ENCODE data around the gene OR5T3.
"Not testable (repeated sequence)": the region's sequence is repeated elsewhere in the genome, so short reads cannot be mapped to it uniquely, and the experiment has no call there.

OR5T3 gene

DNA sequence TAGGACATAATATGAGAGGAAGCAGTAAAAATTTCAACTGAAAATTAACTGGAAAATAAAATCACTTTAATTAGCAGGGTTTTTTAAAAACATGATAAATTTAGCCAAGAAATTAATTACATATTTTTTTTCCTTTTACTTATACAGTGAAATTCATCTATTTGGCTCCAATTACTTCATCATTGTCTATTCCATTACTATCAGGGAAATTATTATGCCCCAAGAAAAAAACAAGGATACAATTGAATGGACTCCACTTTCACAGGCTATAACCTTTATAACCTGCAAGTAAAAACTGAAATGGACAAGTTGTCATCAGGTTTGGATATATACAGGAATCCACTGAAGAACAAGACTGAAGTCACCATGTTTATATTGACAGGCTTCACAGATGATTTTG is at the start of gene OR5T3:
Gene OR5T3 (plus strand): TSS at position 301 of the 400 bp plus-strand sequence. CDS start 0 bp downstream, at position 301.
- TF ChIP-seq EZH2 (IDR thresholded peaks at IDR 0.05; ENCODE audit: borderline replicate concordance, low read length): no peak
- TF ChIP-seq, protein P1, sequence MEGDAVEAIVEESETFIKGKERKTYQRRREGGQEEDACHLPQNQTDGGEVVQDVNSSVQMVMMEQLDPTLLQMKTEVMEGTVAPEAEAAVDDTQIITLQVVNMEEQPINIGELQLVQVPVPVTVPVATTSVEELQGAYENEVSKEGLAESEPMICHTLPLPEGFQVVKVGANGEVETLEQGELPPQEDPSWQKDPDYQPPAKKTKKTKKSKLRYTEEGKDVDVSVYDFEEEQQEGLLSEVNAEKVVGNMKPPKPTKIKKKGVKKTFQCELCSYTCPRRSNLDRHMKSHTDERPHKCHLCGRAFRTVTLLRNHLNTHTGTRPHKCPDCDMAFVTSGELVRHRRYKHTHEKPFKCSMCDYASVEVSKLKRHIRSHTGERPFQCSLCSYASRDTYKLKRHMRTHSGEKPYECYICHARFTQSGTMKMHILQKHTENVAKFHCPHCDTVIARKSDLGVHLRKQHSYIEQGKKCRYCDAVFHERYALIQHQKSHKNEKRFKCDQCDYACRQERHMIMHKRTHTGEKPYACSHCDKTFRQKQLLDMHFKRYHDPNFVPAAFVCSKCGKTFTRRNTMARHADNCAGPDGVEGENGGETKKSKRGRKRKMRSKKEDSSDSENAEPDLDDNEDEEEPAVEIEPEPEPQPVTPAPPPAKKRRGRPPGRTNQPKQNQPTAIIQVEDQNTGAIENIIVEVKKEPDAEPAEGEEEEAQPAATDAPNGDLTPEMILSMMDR (IDR thresholded peaks at IDR 0.05; ENCODE audit: low read length): no peak
- H3K4me2 ChIP-seq (ENCODE audit: low read length): no peak within 1 kb of the TSS
- no peaks in the 10 kb centered on the region for H3K9me2 ChIP-seq (ENCODE audit: low read depth, low read length)
- no peak within 1 kb of the TSS for H3K9ac ChIP-seq (ENCODE audit: low read length)
- no peak within 1 kb of the TSS for H3K27ac ChIP-seq (ENCODE audit: low read depth, low read length, poor library complexity, severe bottlenecking)
- H4K20me1 ChIP-seq (ENCODE audit: insufficient read depth, low read length): no peaks in the 10 kb centered on the region
- H3K36me3 ChIP-seq (ENCODE audit: insufficient read depth, low read length): no peaks in the 10 kb centered on the region
- H3K9me3 ChIP-seq (ENCODE audit: low read length): no peaks in the 10 kb centered on the region
- H3K4me1 ChIP-seq (ENCODE audit: insufficient read depth, low read length, severe bottlenecking): no peaks in the 10 kb centered on the region
- H3K4me3 ChIP-seq (ENCODE audit: low read depth, low read length, poor library complexity, severe bottlenecking): no peak within 1 kb of the TSS
- H3K27me3 ChIP-seq (ENCODE audit: insufficient read depth, low read length): no peaks in the 10 kb centered on the region
- H3K79me2 ChIP-seq (ENCODE audit: insufficient read depth, low read length): no peaks in the 10 kb centered on the region
- H2AFZ ChIP-seq (ENCODE audit: low read length): no peak within 1 kb of the TSS
- no peaks in the 10 kb centered on the region for H3F3A ChIP-seq (ENCODE audit: insufficient read depth, low read length)

DNA sequence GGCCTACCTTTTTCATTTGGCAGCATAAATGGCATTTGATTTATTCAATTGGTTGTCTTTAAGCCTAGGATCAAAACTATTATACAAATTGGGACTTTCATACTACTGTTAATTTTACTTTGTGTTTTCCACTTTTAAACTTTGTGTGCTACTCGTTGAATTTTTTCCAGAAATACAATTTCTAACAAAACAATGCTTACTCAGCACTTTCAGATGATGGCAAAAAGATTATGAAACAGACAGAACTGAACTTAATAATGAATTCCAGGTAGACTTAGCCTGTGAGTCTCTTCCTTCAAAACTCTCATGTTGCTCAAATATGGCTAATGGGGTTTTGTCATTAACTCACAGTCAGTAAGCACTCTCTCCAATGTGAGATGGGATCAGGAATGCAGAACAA is 44.3 kb upstream of the OR5T3 start:
- H3K36me3 ChIP-seq (ENCODE audit: insufficient read depth, low read length): no peaks in the 10 kb centered on the region
- H4K20me1 ChIP-seq (ENCODE audit: insufficient read depth, low read length): no peaks in the 10 kb centered on the region
- TF ChIP-seq EZH2 (IDR thresholded peaks at IDR 0.05; ENCODE audit: borderline replicate concordance, low read length): no peak
- TF ChIP-seq, protein P1 (IDR thresholded peaks at IDR 0.05; ENCODE audit: low read length): no peak
- H3F3A ChIP-seq (ENCODE audit: insufficient read depth, low read length): no peaks in the 10 kb centered on the region
- no peaks in the 10 kb centered on the region for H3K79me2 ChIP-seq (ENCODE audit: insufficient read depth, low read length)
- no peaks in the 10 kb centered on the region for H3K27me3 ChIP-seq (ENCODE audit: insufficient read depth, low read length)
- no peaks in the 10 kb centered on the region for H3K4me1 ChIP-seq (ENCODE audit: insufficient read depth, low read length, severe bottlenecking)
- H3K9me3 ChIP-seq (ENCODE audit: low read length): no peaks in the 10 kb centered on the region
- H3K4me2 ChIP-seq (ENCODE audit: low read length): no peak overlapping the region
- H2AFZ ChIP-seq (ENCODE audit: low read length): no peak overlapping the region
- H3K9me2 ChIP-seq (ENCODE audit: low read depth, low read length): no peaks in the 10 kb centered on the region
- H3K4me3 ChIP-seq (ENCODE audit: low read depth, low read length, poor library complexity, severe bottlenecking): no peak overlapping the region
- H3K9ac ChIP-seq (ENCODE audit: low read length): no peak overlapping the region
- H3K27ac ChIP-seq (ENCODE audit: low read depth, low read length, poor library complexity, severe bottlenecking): no peak overlapping the region

DNA sequence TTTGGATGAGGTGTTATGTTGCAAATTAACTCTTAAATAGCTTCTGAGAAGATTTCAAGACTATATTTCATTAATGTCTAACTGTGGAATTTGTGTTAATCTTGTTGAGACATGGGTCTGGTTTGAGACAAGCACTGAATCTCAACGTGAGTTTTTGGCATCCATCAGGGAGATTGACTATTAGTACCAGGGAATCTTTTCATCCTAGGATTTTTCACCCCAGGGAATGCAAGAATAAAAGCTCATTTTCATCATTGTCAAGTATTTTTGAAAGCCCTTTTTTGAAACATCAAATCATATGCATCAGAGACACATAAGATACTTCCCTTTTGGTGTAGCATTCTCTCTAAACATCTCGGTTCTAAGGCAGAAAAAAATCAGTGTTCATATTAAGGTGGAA is 37.5 kb upstream of the OR5T3 start:
- Histone ChIP-seq H3K9me3 (ENCODE audit: low read length) (no peaks in the 10 kb centered on the region), H3K9ac (ENCODE audit: low read length) (no peak overlapping the region), H2AFZ (ENCODE audit: low read length) (no peak overlapping the region), H3K27me3 (ENCODE audit: insufficient read depth, low read length) (no peaks in the 10 kb centered on the region), H3K4me3 (ENCODE audit: low read depth, low read length, poor library complexity, severe bottlenecking) (no peak overlapping the region), H3K4me2 (ENCODE audit: low read length) (no peak overlapping the region), H3F3A (ENCODE audit: insufficient read depth, low read length) (no peaks in the 10 kb centered on the region), H3K79me2 (ENCODE audit: insufficient read depth, low read length) (no peaks in the 10 kb centered on the region), H4K20me1 (ENCODE audit: insufficient read depth, low read length) (no peaks in the 10 kb centered on the region), H3K27ac (ENCODE audit: low read depth, low read length, poor library complexity, severe bottlenecking) (no peak overlapping the region), H3K4me1 (ENCODE audit: insufficient read depth, low read length, severe bottlenecking) (no peaks in the 10 kb centered on the region), H3K36me3 (ENCODE audit: insufficient read depth, low read length) (no peaks in the 10 kb centered on the region), H3K9me2 (ENCODE audit: low read depth, low read length) (no peaks in the 10 kb centered on the region)
- TF ChIP-seq, protein P1 (IDR thresholded peaks at IDR 0.05; ENCODE audit: low read length): no peak
- no peak for TF ChIP-seq EZH2 (IDR thresholded peaks at IDR 0.05; ENCODE audit: borderline replicate concordance, low read length)

DNA sequence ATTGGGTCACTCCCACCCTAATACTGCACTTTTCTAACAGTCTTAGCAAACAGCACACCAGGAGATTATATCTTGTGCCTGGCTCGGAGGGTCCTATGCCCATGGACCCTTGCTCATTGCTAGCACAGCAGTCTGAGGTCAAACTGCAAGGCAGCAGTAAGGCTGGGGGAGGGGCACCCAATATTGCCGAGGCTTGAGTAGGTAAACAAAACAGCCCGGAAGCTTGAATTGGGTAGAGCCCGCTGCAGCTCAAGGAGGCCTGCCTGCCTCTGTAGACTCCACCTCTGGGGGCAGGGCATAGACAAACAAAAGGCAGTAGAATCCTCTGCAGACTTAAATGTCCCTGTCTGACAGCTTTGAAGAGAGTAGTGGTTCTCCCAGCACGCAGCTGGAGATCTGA is 32.3 kb upstream of the OR5T3 start:
- not testable (repeated sequence) for H3K9me3 ChIP-seq (ENCODE audit: low read length); H4K20me1 ChIP-seq (ENCODE audit: insufficient read depth, low read length); H3F3A ChIP-seq (ENCODE audit: insufficient read depth, low read length); H3K27me3 ChIP-seq (ENCODE audit: insufficient read depth, low read length); H3K9ac ChIP-seq (ENCODE audit: low read length); H3K4me1 ChIP-seq (ENCODE audit: insufficient read depth, low read length, severe bottlenecking); H2AFZ ChIP-seq (ENCODE audit: low read length); H3K9me2 ChIP-seq (ENCODE audit: low read depth, low read length); H3K79me2 ChIP-seq (ENCODE audit: insufficient read depth, low read length); H3K4me3 ChIP-seq (ENCODE audit: low read depth, low read length, poor library complexity, severe bottlenecking); H3K4me2 ChIP-seq (ENCODE audit: low read length); H3K36me3 ChIP-seq (ENCODE audit: insufficient read depth, low read length); H3K27ac ChIP-seq (ENCODE audit: low read depth, low read length, poor library complexity, severe bottlenecking)

Measured in OCI-LY1 (cell line).